Gastrocnemius medialis (tissue), 4 donors: ENCODE measurements around the gene ADGRE1. TPM values are rescaled to one million over a fixed set of nuclear protein-coding genes. Genes with fewer than 3 reads are reported as not detected.

Source experiments
- ATAC-seq, 2 donors: fragments of 150-250 bp; one replicate each; pipeline ENCODE4 v1.9.1; 2016
- DNase-seq, 2 donors: peaks; one replicate each; pipeline ENCODE4 v3.0.0-alpha.2; 2019
- H3K27ac ChIP-seq, 4 donors: fragments of 200-600 bp; sonication (generic); 1 replicate in 1 of 4; 2 replicates in 3 of 4; pipeline ENCODE4 v1.5.1; 2016 to 2018; ENCODE audit warnings: mild to moderate bottlenecking in 2 of 4, moderate library complexity in 1 of 4
- H3K27me3 ChIP-seq, 3 donors: fragments of 200-600 bp; sonication (generic) in 2 of 3; 1 replicate in 1 of 3; 2 replicates in 2 of 3; pipeline versions ENCODE4 v1.5.1 to v1.6.0; 2016 to 2019; ENCODE audit warnings: mild to moderate bottlenecking in 1 of 3, moderate library complexity in 1 of 3
- H3K36me3 ChIP-seq, 2 donors: fragments of 200-600 bp; sonication (generic) in 1 of 2; one replicate each; pipeline ENCODE4 v1.5.1; 2017 to 2018
- H3K4me1 ChIP-seq, 2 donors: fragments of 200-600 bp; sonication (generic) in 1 of 2; one replicate each; pipeline ENCODE4 v1.5.1; 2016 to 2017; ENCODE audit warnings: mild to moderate bottlenecking in 2 of 2
- H3K4me3 ChIP-seq, 4 donors: fragments of 200-600 bp; sonication (generic) in 3 of 4; 1 replicate in 1 of 4; 2 replicates in 3 of 4; pipeline ENCODE4 v1.5.1; 2016 to 2019; ENCODE audit warnings: mild to moderate bottlenecking in 2 of 4
- H3K9me3 ChIP-seq, 3 donors: fragments of 200-600 bp; sonication (generic) in 2 of 3; 1 replicate in 1 of 3; 2 replicates in 2 of 3; pipeline ENCODE4 v1.5.1; 2016 to 2019
- CTCF ChIP-seq, 5 experiments: fragments of 450-650 bp in 3 of 5; fragments of 200-600 bp in 2 of 5; sonication (generic) in 2 of 5; IDR thresholded peaks in 4 of 5; conservative IDR thresholded peaks in 1 of 5; 1 replicate in 4 of 5; 2 replicates in 1 of 5; pipeline ENCODE4 v1.5.1; 2016 to 2019; ENCODE audit warnings: antibody characterized with exemption in 5 of 5, mild to moderate bottlenecking in 3 of 5, moderate library complexity in 3 of 5
- POLR2A ChIP-seq, 2 donors: fragments of 450-650 bp; IDR thresholded peaks; one replicate each; pipeline ENCODE4 v1.6.1; 2017; ENCODE audit warnings: antibody characterized with exemption in 2 of 2, mild to moderate bottlenecking in 2 of 2, moderate library complexity in 2 of 2
- in situ Hi-C, 4 donors: fragments of 200-750 bp; cut with MboI; loops; one replicate each; pipeline versions ENCODE4 v1.15.0 to v1.8.0; 2017; ENCODE audit warnings: low sequenced_read_pairs in 4 of 4
- intact Hi-C: fragments of 100-400 bp; cut with DNase I; formaldehyde crosslinking; loops from one replicate; pipeline ENCODE4 v1.15.1; 2023; ENCODE audit warnings: low total_unique reads
- total RNA-seq, 4 donors: library from RNA; depleted of rRNA; stranded (reverse); fragments of >200 nt; gene quantifications; one replicate each; pipeline versions ENCODE4 v1.1.0 to v1.2.3, GENCODE V29; 2016

The ADGRE1 gene
- total RNA-seq, 4 donors from 2014 or later = 0.13 to 0.33 TPM; not detected in 2

- in situ Hi-C loops (no loop called here), intact Hi-C loops (no loop called here)
- H3K9me3 ChIP-seq = no peaks in the 10 kb centered on the region
- ATAC-seq (no peak), DNase-seq (no peak)
- no peaks in the 10 kb centered on the region for H3K4me1 ChIP-seq
- TF ChIP-seq CTCF (IDR thresholded peaks at IDR 0.05 in 4 of 5, conservative IDR thresholded peaks at IDR 0.05 in 1 of 5) (no peak), POLR2A (IDR thresholded peaks at IDR 0.05) (no peak)
- H3K4me3 ChIP-seq = no peak overlapping the region
- no peaks in the 10 kb centered on the region for H3K36me3 ChIP-seq
- no peaks in the 10 kb centered on the region for H3K27me3 ChIP-seq
- no peak overlapping the region for H3K27ac ChIP-seq
Measured at GRCh38 chr19:6969490-6969889, 82.1 kb downstream of the ADGRE1 start.

GRCh38 chr19:6970021-6970420 is 82.6 kb downstream of the ADGRE1 start:
- TF ChIP-seq POLR2A (IDR thresholded peaks at IDR 0.05) (no peak), CTCF (IDR thresholded peaks at IDR 0.05 in 4 of 5, conservative IDR thresholded peaks at IDR 0.05 in 1 of 5) (no peak)
- H3K4me1 ChIP-seq = no peaks in the 10 kb centered on the region
- ATAC-seq (no peak), DNase-seq (no peak)
- no peaks in the 10 kb centered on the region for H3K27me3 ChIP-seq
- H3K9me3 ChIP-seq = no peaks in the 10 kb centered on the region
- in situ Hi-C loops (no loop called here), intact Hi-C loops (no loop called here)
- H3K36me3 ChIP-seq = no peaks in the 10 kb centered on the region
- H3K27ac ChIP-seq = no peak overlapping the region
- no peak overlapping the region for H3K4me3 ChIP-seq

- in situ Hi-C loops = no loop called here
- no peak for TF ChIP-seq POLR2A (IDR thresholded peaks at IDR 0.05)
- no peak for TF ChIP-seq CTCF (IDR thresholded peaks at IDR 0.05 in 4 of 5, conservative IDR thresholded peaks at IDR 0.05 in 1 of 5)
- DNase-seq = no peak
Measured at GRCh38 chr19:6970443-6970842, 83.1 kb downstream of the ADGRE1 start.

GRCh38 chr19:6971366-6971765 is 84.0 kb downstream of the ADGRE1 start:
- TF ChIP-seq POLR2A (IDR thresholded peaks at IDR 0.05) (no peak), CTCF (IDR thresholded peaks at IDR 0.05 in 4 of 5, conservative IDR thresholded peaks at IDR 0.05 in 1 of 5) (no peak)

More at GRCh38 chr19:6970443-6970842, 83.1 kb downstream of the ADGRE1 start:
- ATAC-seq = no peak
- no peak overlapping the region for H3K4me3 ChIP-seq
- intact Hi-C loops = no loop called here
- H3K27me3 ChIP-seq = no peaks in the 10 kb centered on the region
- no peak overlapping the region for H3K27ac ChIP-seq
- no peaks in the 10 kb centered on the region for H3K4me1 ChIP-seq
- H3K36me3 ChIP-seq = no peaks in the 10 kb centered on the region
- H3K9me3 ChIP-seq = no peaks in the 10 kb centered on the region

GRCh38 chr19:6976197-6976596 is 88.8 kb downstream of the ADGRE1 start:
- H3K4me1 ChIP-seq = no peaks in the 10 kb centered on the region
- no peak overlapping the region for H3K27ac ChIP-seq
- no peaks in the 10 kb centered on the region for H3K36me3 ChIP-seq
- H3K9me3 ChIP-seq = peaks cover 0 to 3% (median 0%) of the 10 kb centered on the region in 3 donors
- H3K4me3 ChIP-seq = no peak overlapping the region
- intact Hi-C loops = no loop called here
- in situ Hi-C loops = no loop called here
- TF ChIP-seq POLR2A (IDR thresholded peaks at IDR 0.05) (no peak), CTCF (IDR thresholded peaks at IDR 0.05 in 4 of 5, conservative IDR thresholded peaks at IDR 0.05 in 1 of 5) (no peak)
- H3K27me3 ChIP-seq = no peaks in the 10 kb centered on the region
- DNase-seq (no peak), ATAC-seq (no peak)

More at GRCh38 chr19:6971366-6971765, 84.0 kb downstream of the ADGRE1 start:
- Histone ChIP-seq H3K27me3 (no peaks in the 10 kb centered on the region), H3K4me3 (no peak overlapping the region), H3K36me3 (no peaks in the 10 kb centered on the region), H3K27ac (no peak overlapping the region), H3K9me3 (no peaks in the 10 kb centered on the region), H3K4me1 (no peaks in the 10 kb centered on the region)
- in situ Hi-C loops (no loop called here), intact Hi-C loops (no loop called here)
- ATAC-seq (no peak), DNase-seq (no peak)
